Heart right ventricle (tissue), 16 donors: ENCODE measurements around the gene CCL4. TPM values are rescaled to one million over a fixed set of nuclear protein-coding genes. Genes with fewer than 3 reads are reported as not detected.
A peak's percentile ranks its signal among the peaks of the same experiment; 100 is the strongest.
"Not testable (repeated sequence)": the region's sequence is repeated elsewhere in the genome, so short reads cannot be mapped to it uniquely, and the experiment has no call there.

ENCODE experiments used
- ATAC-seq, 8 donors: fragments of 200-7000 bp; cut with Tn5 transposase; one replicate each; pipeline ENCODE4 v1.9.1; 2020; ENCODE audit warnings: mild to moderate bottlenecking in 8 of 8, moderate library complexity in 8 of 8, moderate number of reproducible peaks in 1 of 8
- DNase-seq, 2 donors: peaks; one replicate each; pipeline ENCODE4 v3.0.0-alpha.2; 2020
- H3K27ac ChIP-seq, 10 donors: fragments of 200-600 bp; sonication (generic) in 2 of 10; one replicate each; pipeline versions ENCODE4 v1.5.0 to v1.8.0; 2020 to 2022; ENCODE audit warnings: mild to moderate bottlenecking in 3 of 10
- H3K27me3 ChIP-seq, 7 donors: fragments of 200-600 bp; one replicate each; pipeline ENCODE4 v1.8.0; 2021 to 2022; ENCODE audit warnings: mild to moderate bottlenecking in 2 of 7
- H3K36me3 ChIP-seq, 9 donors: fragments of 200-600 bp; sonication (generic) in 1 of 9; one replicate each; pipeline versions ENCODE4 v1.5.0 to v1.8.0; 2020 to 2022; ENCODE audit warnings: mild to moderate bottlenecking in 2 of 9
- H3K4me1 ChIP-seq, 9 donors: fragments of 200-600 bp; sonication (generic) in 1 of 9; one replicate each; pipeline versions ENCODE4 v1.5.0 to v1.8.0; 2020 to 2022; ENCODE audit warnings: mild to moderate bottlenecking in 4 of 9
- H3K4me3 ChIP-seq, 10 donors: fragments of 200-600 bp; sonication (generic) in 2 of 10; one replicate each; pipeline versions ENCODE4 v1.5.0 to v1.8.0; 2020 to 2022; ENCODE audit warnings: mild to moderate bottlenecking in 7 of 10, moderate library complexity in 2 of 10
- H3K9me3 ChIP-seq, 11 donors: fragments of 200-600 bp in 10 of 11; sonication (generic) in 2 of 11; one replicate each; pipeline versions ENCODE4 v1.5.0 to v1.8.0; 2013 to 2022; ENCODE audit warnings: mild to moderate bottlenecking in 2 of 11, control low read depth in 1 of 11, moderate library complexity in 1 of 11
- WGBS, 2 donors: extraction: QIAGEN DNeasy Blood & Tissue Kit; methylation state at CpG; one replicate each; pipeline ENCODE4 v1.1.7; 2013; ENCODE audit warnings: inconsistent platforms in 1 of 2; 5-methylcytosine and 5-hydroxymethylcytosine counted together
- intact Hi-C, 10 donors: fragments of 100-400 bp; cut with DNase I; formaldehyde crosslinking; loops; one replicate each; pipeline versions ENCODE4 v1.11.1 to v1.14.2; 2022
- polyA plus RNA-seq, 2 donors: library from polyadenylated mRNA; stranded (reverse); fragments of 200-250 nt; gene quantifications; one replicate each; pipeline ENCODE4 v1.2.3, GENCODE V29; 2013
- total RNA-seq, 10 donors: library from RNA; stranded (reverse); fragmentation: NEBNext Ultra II Directional in 3 of 10; extraction: Animal tissue kit (Norgen Biotek cat#: 25700) in 3 of 10; gene quantifications; one replicate each; pipeline versions ENCODE4 v1.2.1 to v1.2.4, GENCODE V29; 2021 to 2023
- TF ChIP-seq, protein P1 (sequence below), 9 donors: fragments of 200-600 bp; sonication (generic) in 2 of 9; IDR thresholded peaks; one replicate each; pipeline versions ENCODE4 v1.5.0 to v1.8.0; 2021 to 2022; ENCODE audit warnings: antibody characterized with exemption in 9 of 9, mild to moderate bottlenecking in 5 of 9, moderate library complexity in 1 of 9
- donor health status: Arrhythmogenic right ventricular cardiomyopathy.
- donor health status: ischemic (EF 13 %, LVEDD 7.1; RV severe dilation, severe dysfunction).
- donor health status: healthy with polysubstance abuse.
- donor health status: DM: no; HTN: yes; CAD: no.
- donor health status: DM: no; HTN: no; CAD: no.
- donor health status: ischemic (EF 25% LVEDD 6.9; RV normal size, moderate dysfunction).
- donor health status: ischemic (EF 25% LVEDD 5.7; RV mildly dilated, moderate dysfunction).
- donor health status: healthy.
- donor health status: DM: yes; HTN: yes; CAD: no.
- donor health status: Ischemic cardiomyopathy.
- donor health status: ischemic (EF 35%, LVEDD 5.7; RV mildly dilated, moderate dysfunction).
- donor health status: nonischemic (EF 11% LVEDD 7.7; RV severe dilation, severe dysfunction).
- donor health status: DM: yes; HTN: yes; CAD: no.
- donor health status: PGD.
- donor health status: ischemic (EF 29% LVEDD 5.4; RV normal size, mild dysfunction).
- donor health status: nonischemic (EF 23%, LVEDD 6.1; RV moderate dilation, normal function).

CCL4 gene
- total and polyA plus RNA-seq, 12 donors = 0.32 to 18.2 (median 0.78) TPM

DNA sequence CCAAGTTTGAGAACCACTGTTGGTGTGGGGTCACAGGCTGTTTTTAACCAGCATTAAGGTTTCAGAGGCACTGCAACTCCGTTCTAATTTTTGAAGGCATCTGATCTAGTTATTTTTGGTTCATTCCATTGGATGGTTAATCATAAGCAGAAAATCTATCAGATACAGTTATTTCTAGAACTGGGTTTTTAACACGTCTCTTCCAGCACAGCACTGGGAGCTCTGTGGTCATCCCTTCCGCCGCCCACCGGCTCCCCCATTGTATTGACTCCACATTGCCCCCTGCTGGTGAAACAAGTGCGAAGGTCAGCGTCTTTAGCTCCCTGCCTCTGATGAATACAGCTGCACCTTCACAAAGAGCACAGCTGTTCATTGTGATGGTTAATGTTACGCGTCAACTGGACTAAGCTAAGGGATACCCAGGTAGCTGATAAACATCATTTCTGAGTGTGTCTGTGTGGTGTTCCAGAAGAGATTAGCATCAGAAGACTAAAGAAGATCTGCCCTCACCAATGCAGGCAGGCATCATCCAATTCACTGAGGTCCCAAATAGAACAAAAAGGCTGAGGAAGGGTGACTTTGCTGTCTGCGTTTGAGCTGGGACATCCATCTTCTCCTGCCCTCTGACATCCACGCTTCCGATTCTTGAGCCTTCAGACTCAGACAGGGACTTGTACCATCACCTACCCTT is 31.1 kb upstream of the CCL4 start:
- Histone ChIP-seq H3K4me1 (peaks cover 0 to 13% (median 0%) of the 10 kb centered on the region in 9 donors), H3K4me3 (no peak overlapping the region), H3K27ac (peak overlapping the region in 1 of 10 donors; percentile 42), H3K27me3 (peaks cover 0 to 8% (median 0%) of the 10 kb centered on the region in 7 donors), H3K36me3 (no peaks in the 10 kb centered on the region), H3K9me3 (peaks cover 0 to 8% (median 0%) of the 10 kb centered on the region in 11 donors)
- TF ChIP-seq, protein P1, sequence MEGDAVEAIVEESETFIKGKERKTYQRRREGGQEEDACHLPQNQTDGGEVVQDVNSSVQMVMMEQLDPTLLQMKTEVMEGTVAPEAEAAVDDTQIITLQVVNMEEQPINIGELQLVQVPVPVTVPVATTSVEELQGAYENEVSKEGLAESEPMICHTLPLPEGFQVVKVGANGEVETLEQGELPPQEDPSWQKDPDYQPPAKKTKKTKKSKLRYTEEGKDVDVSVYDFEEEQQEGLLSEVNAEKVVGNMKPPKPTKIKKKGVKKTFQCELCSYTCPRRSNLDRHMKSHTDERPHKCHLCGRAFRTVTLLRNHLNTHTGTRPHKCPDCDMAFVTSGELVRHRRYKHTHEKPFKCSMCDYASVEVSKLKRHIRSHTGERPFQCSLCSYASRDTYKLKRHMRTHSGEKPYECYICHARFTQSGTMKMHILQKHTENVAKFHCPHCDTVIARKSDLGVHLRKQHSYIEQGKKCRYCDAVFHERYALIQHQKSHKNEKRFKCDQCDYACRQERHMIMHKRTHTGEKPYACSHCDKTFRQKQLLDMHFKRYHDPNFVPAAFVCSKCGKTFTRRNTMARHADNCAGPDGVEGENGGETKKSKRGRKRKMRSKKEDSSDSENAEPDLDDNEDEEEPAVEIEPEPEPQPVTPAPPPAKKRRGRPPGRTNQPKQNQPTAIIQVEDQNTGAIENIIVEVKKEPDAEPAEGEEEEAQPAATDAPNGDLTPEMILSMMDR (IDR thresholded peaks at IDR 0.05) = peak; percentile 27 to 80 (median 63)
- ATAC-seq (peak in 5 of 8 donors; percentile 31 to 64 (median 56)), DNase-seq (peak; percentile 45 to 59)
- WGBS, 2 donors = 36 to 38% methylated on average over 12 of the region's 12 CpGs
- intact Hi-C loops = loop anchor here in 8 of 10 donors (2.0 to 10.0 kb wide), 5 partner anchors 95 to 108 kb away; no protein-coding TSS in a partner anchor

DNA sequence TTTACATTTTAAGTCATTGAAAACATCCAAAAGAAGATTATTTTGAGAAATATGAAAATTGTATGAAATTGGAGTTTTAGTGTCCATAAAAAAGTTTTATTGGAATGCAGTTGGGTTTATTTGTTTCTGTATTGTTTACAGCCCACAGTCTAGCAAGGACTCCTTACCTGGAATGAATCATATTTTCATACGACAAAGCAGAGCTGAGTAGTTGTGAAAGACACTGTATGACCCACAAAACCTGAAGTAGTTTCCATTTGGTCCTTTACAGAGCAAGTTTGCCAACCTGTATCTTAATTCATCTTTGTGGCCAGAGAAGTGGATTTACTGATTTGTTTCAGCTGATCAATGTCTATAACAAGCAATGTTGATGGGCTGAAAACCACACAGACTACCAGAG is 29.3 kb upstream of the CCL4 start:
- 85 to 92% methylated on average over 1 of the region's 1 CpG for WGBS, 2 donors
- ATAC-seq = no peak
- Histone ChIP-seq H3K27me3 (peaks cover 0 to 8% (median 0%) of the 10 kb centered on the region in 7 donors), H3K4me3 (no peak overlapping the region), H3K27ac (no peak overlapping the region), H3K9me3 (peaks cover 0 to 11% (median 0%) of the 10 kb centered on the region in 11 donors), H3K36me3 (no peaks in the 10 kb centered on the region), H3K4me1 (peaks cover 0 to 13% (median 0%) of the 10 kb centered on the region in 9 donors)
- no peak for DNase-seq
- TF ChIP-seq, protein P1 (IDR thresholded peaks at IDR 0.05) = no peak
- intact Hi-C loops = loop anchor here in 6 of 10 donors (5.0 to 10.0 kb wide), 4 partner anchors 97 to 110 kb away; no protein-coding TSS in a partner anchor

DNA sequence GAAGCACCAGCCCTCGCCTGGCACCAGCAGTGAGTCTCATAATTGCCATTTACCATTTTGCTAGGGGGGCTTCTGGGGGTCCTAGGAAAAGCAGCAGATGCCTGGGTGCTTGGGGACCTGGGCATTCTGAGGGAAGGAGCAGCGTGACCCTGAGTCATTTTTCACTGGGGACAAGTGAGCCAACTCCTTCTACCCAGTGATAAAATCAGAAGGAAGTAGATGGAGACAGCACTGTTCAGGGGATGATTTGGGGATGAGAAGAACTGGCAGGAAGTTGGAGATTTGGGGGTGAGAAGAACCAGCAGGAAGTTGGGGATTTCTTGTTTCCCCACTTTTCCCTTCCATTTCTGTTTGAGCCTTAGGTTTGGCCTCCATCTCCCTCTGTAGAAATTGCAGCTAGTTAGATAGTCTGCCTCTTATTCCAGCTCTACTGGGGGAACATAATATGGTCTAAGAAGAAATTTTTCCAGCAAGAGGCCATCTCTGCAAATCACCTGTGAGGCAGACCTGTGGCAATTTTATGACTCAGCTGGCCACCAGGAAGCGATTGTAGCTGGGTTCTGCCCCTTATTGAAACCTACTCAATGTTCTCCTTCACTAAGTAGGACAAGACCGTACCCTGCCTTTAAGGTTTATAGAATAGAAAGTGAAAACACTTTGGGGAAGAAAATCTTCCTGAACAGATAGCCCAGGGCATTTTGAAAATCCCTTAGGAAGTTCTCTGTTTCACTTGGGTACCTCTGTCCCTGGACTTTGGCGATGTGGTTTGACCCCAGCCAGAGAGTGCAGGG is 21.8 kb upstream of the CCL4 start:
- not testable (repeated sequence) for H3K27me3 ChIP-seq, ATAC-seq, H3K4me3 ChIP-seq, DNase-seq, H3K36me3 ChIP-seq
- H3K27ac ChIP-seq = peak overlapping the region in 1 of 10 donors; percentile 79
- intact Hi-C loops = loop anchor here in 1 of 10 donors (10.0 kb wide), 1 partner anchor 63 kb away; no protein-coding TSS in a partner anchor
- peaks cover 0 to 41% (median 0%) of the 10 kb centered on the region in 9 donors for H3K4me1 ChIP-seq
- WGBS, 2 donors = 79 to 91% methylated on average over 5 of the region's 5 CpGs
- peaks cover 0 to 10% (median 0%) of the 10 kb centered on the region in 11 donors for H3K9me3 ChIP-seq

DNA sequence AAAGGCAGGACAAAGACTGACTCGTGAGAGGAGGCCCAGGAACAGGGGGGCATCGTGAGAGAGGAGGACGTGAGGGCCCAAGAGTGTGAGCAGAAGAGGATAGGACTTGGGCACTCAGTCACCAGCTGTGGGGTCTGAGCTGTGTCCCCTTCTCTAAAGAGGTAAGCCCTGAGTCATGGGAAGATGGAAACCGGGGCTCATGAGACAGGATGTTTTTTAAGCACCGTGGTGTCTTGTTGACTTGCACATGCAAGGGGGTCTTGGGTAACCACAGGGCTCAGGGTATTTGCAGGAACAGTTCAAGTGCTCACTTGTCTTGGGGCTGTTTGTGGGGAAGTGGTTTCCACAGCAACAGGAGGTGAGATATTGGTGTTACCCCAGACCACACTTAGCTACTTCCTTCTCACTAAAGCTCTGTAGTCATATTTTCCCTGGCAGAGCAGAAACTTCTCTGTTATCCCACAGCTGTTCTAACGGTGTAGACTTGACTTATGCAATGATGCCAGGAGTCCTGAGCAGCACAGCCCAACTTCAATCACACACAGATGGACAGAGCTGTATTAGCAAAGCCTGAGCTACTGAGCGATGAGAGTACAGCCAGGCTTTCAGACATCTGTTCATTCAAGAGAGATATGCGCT is 21.0 kb upstream of the CCL4 start:
- H3K9me3 ChIP-seq, H3K4me3 ChIP-seq, H3K27me3 ChIP-seq, DNase-seq, H3K36me3 ChIP-seq: not testable (repeated sequence)
- WGBS, 2 donors = 65 to 68% methylated on average over 7 of the region's 8 CpGs
- Histone ChIP-seq H3K4me1 (peaks cover 0 to 41% (median 0%) of the 10 kb centered on the region in 9 donors), H3K27ac (peak overlapping the region in 1 of 10 donors; percentile 79)
- ATAC-seq = peak; percentile 65 to 87 (median 78)
- intact Hi-C loops = loop anchor here in 1 of 10 donors (10.0 kb wide), 1 partner anchor 62 kb away; no protein-coding TSS in a partner anchor

DNA sequence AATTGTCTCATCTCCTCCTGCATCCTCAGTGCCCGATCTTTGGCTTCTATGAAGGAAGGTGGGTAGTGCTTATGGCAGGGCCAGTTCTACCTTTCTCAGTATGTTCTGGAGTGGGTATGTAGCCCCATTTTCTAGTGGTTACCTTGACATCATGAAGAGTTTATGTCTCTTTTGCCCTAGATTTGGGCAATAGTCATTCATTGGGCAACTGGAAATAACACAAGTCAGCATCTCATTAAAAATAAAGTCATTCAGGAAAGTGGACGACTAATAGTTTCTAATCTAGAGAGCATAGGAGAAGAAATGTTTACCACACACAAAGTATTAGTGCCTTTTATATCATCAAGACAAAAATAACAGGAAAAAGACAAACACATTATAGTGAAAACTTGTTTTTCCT is 19.9 kb upstream of the CCL4 start:
- intact Hi-C loops = loop anchor here in 1 of 10 donors (10.0 kb wide), 1 partner anchor 61 kb away; no protein-coding TSS in a partner anchor
- not testable (repeated sequence) for H3K36me3 ChIP-seq

More for the DNA sequence above, 19.9 kb upstream of the CCL4 start:
- H3K27me3 ChIP-seq, H3K4me3 ChIP-seq, H3K27ac ChIP-seq, ATAC-seq, DNase-seq, H3K9me3 ChIP-seq: not testable (repeated sequence)
- peaks cover 0 to 41% (median 0%) of the 10 kb centered on the region in 9 donors for H3K4me1 ChIP-seq
- WGBS, 2 donors = 85% methylated on average over 2 of the region's 2 CpGs
